ENCODE measurements around the gene NAA10.

The NAA10 gene

DNA sequence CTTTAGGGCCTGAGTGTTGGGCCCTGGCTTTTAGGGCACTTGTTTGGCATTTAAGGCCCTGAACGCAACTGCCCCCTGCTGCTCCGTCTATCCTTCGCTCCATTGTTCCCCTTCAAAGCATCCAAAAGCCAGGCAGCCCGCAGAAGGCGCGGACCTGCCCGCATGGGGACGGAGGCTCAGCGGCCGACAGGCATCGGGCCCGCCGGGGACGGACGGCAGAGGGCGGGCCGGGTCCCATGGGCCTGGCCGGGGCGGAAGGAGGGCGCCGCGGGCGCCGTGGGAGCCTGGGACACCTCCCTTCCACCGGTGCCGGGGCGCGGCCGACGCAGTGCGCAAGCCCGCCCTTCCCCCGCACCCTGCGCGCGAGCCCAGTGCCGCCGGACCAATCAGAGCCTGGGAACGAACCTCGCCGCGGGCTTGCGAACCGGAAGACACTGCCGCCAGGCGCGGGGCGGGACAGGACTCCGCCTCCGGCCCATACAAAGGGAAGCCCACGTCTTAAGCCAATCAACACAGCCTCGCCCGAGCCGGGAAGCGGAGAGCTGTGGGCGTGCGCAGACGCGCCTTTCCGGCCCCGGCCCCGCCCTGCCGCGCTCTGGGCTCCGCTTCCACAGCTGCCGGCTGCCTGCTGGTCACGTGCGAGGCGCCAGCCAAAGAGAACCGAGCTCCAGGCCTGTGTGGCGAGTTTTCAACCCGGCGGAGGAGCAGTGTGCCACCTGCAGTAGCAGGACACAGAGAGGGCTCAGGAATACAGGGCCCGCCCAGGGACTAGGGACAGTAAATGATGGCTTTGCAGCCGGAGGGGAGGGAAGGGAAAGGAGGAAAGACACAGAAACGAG lies 6.7 kb downstream of the NAA10 start:
- DNase-seq (ENCODE audit: low spot score), result peak; percentile 97

DNA sequence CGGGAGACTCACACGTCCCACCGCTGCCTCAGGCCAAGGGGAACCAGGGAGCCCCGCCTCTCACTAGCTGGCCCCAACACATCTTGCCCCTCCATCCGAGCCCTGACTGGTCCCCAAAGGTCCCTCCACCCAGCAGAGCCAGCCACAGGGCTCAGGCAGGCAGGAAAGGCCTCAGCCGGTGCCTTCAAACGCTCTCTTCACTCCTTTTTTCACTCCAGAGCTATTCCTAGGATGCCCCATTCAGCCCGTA lies 7.2 kb downstream of the NAA10 start:
- no peak for DNase-seq (ENCODE audit: low spot score)

DNA sequence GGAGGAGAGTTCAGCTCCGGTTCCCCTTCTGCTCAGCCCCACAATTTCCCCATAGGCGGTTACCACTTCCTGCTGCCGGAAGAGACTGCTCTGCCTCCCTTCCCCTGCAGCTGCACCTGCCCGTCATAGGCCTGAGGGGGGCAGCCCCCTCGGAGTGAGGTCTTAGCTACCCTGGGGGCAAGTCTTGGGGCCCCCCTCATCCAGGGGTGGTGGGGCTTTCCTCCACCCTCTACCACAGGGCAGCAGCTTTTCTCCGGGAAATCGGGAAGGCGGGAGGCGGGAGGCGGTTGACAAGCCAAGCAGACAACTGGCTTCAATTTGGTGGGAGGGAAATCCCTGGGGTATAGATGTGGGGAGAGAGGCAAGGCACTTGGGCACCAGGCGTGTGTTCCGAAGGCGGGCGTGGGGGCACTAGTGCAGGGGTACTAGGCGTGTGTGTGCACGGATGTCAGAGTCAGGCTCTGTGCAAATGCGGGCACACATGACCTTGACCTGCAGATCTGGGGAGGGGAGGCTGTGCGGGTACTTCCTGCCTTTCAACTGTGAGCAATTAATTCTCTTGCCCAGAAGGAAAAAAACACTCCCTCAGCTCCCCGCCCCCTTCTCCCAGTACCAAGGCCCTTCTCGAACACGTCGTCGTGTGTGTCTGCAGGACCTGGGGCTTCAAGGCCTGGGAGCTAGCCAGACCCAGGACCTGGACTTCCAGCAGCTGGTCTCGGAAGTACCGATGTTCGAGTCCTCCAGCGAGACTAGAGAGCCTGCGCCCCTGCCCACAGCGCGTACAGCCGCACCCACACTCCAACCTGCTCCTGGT lies 7.8 kb downstream of the NAA10 start:
- no peak for DNase-seq (ENCODE audit: low spot score)

DNA sequence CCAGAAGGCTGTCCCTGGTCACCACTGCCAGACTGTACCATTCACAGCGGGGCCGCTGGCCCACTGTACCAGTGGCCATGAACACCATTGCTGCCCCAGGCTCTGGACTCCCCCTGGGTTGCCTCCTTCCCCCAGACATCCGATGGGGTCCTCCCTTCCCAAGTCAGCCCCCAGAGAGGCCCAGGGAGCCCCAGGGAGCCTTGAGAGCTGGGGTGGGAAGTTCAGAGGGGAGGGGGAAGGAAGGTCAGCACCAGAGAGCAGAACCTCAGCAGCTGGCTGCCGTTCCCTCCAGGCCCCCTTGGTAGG lies 8.3 kb downstream of the NAA10 start:
- DNase-seq (ENCODE audit: low spot score), result no peak

DNA sequence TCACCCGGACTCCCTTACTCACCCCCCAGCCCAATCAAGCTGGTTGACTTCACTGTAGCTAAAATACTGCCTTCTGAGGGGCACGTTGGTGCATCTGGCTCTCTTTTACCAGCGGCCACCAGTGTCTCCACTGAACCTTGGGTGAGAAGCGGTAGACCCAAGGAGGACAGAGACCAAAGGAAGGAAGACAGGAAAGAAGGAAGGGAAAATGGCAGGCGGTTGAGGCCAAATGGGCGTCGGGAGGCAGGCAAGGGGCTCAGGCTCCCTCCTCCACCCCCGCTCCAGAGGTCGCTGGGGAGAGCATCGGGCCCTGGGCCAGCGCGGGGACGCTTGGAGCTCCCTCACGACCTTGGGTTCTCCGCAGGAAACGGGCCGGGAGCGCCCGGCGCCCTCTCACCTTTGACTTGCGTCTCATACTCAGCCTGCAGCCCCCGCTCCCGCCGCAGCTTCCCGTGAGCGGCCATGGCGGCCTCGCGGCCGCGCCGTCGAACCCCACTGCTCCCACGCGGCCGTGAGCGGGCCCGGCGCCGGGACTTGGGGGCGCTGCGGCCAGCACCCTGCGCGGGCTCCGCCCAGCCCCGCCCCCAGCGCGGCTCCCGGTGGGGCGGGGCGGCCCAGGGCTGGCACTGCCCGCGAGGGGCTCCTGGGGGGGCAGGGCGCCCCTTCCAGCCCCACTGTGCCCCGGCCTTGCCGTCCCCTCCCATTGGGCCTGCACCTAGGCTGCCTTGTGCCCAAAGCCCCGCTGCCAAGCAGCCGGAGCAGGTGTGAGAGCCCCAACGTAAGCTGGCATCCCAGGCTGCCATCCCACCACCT lies 8.9 kb downstream of the NAA10 start, which contains the start of gene ARHGAP4:
Gene ARHGAP4 (minus strand): TSS at position 526 of the 813 bp plus-strand sequence. CDS start 62 bp downstream, at position 464.
- DNase-seq (ENCODE audit: low spot score), result no peak

DNA sequence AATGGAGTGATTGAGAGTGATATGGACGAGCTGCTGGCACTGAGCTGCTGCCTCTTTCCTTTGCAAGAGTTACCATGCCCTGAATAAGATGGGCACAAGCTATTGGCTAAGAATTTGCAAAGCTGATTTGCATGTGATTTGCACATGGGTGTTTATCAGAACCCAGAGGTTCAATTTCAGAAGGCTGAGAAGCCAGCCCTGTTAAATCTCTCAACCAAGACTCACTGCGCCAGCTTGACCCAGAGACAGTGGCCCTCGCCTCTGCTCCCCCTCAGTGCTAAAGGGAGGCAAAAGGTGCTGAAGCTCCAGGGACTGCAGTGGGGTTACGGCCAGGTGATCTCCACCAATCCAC lies 9.5 kb downstream of the NAA10 start:
- no peak for DNase-seq (ENCODE audit: low spot score)

DNA sequence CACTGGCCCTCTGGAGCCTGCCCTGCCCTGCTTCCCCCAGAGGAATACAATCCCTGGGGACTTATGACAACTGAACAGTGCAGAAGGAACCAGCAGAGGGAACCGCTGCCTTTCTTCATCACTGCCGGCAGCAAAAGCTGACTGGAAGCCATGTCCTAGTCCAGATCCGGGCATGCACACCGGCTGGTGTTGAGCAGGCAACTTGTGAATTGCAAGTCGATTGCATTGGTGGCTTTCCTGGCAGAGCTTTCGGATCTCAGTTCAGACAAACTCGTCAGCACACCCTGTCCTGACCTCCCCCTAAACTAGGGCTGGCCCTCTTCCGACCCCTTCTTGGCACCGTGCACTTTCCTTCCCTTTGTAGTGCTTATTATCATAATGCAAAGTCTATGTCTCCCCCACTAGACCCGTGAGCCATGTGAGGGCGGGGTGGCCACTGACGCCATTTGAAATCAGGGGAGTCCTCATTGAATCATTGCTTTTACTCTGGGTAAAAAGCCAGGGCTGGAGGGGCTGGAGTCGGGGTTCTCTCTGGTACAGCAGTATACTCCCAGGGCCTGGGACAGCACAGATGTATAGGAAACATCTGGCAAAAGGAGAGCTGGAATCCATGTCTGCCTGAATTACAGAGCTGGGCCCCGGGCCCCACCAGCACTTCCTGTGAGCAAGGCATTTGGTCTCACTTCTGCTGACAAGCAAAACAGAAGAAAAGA lies 10.5 kb downstream of the NAA10 start:
- DNase-seq (ENCODE audit: low spot score), result peak; percentile 52

DNA sequence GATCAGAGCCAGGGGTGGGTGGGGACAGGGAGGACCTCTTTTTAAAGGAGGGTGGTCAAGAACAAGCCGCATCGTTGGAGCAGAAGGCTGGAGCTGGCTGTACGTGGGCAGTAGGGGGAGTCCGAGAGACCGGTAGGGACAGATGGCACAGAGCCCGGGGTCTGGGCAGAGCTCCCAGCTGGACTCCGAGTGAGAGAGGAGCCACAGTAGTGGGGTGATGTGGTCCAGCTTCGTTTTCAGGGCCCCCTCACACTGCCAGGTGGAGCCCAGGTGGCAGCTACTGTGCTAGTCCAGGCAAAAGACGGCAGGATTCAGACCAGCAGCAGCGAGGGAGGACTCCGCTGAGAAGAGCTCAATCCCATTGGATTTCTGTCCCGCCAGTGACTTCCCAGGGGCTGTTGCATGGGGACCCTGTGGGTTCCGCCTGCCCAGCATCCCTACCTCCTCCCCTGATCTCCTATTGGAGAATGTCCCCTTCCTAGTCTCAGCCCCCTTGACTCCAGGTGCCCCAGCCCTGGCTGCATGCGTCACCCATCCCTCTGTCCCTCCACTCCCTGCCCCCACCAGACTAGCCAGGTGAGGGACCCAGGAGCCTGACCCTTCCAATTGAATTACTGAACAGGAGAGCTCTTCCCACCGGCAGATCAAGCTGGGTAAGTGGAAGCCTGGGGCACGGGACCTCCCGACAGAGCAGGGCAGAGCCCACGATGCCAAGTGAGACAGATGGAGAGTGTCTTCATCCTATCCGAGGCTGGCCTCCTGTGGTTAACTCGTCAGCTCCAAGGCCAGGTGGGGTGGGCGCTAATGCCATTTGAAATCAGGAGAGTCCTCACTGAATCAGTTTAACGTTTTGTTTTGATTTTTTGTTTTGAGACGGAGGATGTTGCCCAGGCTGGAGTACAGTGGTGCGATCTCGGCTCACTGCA lies 11.6 kb downstream of the NAA10 start:
- DNase-seq (ENCODE audit: low spot score), result no peak

DNA sequence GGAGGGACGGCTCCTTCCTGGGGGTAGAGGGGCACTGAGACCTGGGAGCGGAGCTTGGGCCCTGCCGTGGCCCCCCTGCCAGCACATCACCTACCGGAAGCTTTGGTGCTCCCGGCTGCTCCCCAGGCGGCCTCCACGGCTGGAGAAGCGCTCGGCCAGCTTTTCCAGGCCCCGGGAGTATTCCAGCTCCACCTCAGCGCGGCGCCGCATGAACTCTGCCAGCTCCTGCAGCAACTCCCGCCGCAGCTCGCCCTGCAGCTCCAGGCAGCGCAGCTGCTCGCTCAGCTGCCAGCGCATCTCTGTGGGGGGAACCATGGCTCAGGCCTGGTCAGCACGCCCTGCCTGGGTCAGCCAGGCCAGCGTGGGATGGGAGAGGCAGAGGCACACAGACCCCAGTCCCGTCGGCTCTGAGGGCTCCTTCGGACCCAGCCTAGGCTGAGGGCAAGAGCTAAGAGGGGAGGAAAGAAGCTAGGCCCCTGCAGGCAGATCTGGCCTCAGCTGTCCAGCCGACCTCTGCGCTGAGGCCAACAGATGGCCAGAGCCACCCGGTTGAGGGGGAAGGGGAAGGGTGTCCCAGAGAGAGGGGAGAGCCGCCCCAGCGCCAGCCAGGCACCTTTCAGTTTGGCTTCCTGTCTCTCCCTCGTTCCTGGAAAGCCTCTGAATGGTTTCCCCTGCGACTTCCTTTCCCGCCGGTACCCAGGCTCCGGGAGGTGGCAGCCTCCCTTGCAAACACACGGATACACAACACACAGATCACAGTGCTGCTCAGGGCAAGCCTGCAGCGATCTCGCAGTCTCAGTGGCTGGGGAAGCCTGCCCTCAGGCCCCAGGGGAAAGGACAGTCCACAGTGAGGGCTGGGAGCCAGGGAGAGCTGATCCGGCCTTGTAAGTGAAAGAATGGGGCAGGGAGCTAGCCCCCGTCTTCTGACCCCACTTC lies 13.1 kb downstream of the NAA10 start:
- DNase-seq (ENCODE audit: low spot score), result no peak

DNA sequence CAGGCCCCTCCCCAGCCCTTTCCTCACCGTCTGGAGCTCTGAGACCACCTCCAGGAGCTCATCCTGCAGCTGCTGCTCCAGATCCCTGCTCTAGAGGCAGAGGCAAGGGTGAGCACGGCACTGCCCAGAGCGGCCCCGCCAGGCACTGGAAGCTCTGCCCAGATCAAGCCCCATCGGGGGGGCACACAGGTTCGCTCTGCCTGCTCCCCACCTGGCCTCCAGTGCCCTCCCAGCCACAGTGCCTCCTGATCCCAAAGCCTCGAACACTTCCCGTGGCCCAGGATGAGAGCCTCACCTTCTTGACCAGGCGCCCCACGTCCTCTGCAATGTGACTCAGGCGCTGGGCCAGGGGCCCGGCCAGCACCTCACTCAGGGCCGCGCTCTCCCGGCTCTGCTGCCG lies 13.8 kb downstream of the NAA10 start:
- no peak for DNase-seq (ENCODE audit: low spot score)

DNA sequence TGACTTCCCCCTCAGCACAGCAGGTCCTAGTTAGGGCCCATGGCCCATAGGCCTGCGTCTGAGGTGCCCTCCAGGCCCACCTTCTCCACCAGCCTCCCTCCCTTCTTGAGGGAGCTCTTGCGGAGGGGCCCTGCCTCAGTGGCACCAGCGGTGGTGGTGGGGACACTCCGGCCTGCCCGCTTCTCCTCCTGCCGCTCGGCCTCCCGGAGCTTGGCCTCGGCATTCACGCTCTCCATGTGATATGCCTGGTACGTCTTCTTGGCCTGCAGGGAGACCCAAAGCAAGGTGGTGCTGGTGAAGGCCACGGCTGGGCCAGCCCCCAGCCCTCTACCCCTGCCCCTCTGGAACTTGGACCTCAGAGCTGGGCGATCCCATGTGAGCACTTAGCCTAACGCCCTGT lies 14.3 kb downstream of the NAA10 start:
- no peak for DNase-seq (ENCODE audit: low spot score)

DNA sequence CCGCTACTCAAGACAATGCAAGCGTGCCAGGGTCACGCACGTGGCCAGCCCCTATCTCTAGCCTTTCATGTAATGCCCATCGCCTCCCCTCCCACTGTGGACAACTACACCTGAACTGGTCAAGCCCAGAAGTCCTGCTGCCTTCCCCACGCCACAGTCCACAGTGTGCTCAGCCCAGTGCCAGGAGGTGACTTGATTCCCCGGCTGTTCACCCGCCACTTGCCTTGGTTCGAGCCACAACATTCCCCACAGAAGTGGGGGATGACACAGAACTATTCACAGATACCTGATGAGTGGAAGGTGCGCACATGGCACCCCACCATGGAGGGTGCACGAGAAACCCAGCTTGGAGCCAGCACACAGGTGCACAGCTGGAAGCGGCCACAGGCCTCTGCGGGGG lies 15.6 kb downstream of the NAA10 start:
- DNase-seq (ENCODE audit: low spot score), result no peak

DNA sequence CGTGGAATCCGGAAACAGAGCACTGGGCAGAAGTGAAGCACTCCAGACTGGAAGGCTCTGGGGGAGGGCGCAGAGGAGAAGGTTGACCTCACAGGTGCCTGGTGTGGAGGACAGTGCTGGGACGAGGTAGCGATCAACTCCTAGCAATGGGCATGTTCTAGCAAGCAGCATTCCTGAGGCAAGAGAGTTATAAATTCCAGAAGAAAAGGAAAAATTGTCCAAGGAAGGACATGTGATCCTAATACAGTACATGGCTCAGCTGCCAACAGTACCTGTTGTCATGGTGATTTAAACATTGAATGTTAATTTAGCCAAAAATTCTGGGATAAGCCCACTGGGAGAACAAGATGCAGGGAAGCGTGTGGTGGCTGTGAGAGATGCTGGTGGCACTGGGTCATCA lies 17.0 kb downstream of the NAA10 start:
- DNase-seq (ENCODE audit: low spot score), result no peak

DNA sequence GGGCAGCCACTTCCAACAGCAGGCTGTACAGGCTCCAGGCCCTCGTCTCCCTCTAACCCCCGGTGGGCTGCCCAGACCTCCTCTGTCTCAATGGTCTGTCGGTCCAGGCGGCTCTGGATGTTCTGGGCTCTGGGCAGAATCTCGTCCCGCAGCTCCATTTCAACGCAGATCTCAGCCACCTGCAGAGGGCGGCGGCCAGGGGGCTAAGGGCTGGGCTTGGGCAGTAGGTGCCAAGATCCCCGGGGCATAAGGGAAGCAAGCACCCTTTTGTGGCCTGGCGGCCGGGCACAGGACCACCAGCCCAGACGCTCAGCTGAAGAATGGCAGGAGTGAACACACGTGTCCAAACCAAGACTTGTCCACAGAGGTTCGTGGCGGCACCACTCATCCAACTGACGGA lies 21.1 kb downstream of the NAA10 start:
- DNase-seq (ENCODE audit: low spot score), result no peak

DNA sequence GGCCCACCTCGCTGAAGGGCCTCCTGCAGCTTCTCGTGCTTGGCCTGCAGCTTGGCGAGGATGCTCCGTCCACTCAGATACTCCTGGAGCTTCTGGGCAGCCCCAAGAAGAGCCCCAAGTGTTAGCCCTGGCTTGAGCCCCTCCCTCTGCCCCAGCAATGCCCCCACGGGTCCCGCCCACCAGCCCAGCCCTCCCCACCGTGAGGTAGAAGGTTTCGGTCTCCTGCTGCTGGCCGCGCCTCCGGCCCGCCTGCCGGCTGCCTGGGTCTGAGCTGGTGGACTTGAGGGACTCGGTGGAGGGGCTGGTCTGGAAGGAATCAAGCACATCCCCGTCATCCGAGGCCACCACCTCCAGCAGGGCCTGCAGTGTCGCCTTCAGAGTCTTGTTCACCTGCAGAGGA lies 21.6 kb downstream of the NAA10 start:
- DNase-seq (ENCODE audit: low spot score), result no peak

DNA sequence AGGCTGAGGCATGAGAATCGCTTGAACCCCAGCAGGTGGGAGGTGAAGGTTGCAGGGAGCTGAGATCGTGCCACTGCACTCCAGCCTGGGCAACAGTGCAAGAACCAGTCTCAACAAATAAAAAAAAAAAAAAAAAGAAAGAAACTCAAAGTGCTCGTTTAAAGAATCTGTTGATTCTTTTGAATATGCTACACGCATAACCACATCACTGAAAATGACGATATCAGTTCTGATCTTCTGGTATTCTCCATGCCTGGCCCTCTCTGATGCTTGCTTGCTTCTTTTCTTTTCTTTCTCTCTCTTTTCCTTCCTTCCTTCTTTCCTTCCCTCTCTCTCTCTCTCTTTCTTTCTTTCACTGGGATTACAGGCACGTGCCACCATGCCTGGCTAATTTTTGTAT lies 23.0 kb downstream of the NAA10 start:
- DNase-seq (ENCODE audit: low spot score), result no peak

DNA sequence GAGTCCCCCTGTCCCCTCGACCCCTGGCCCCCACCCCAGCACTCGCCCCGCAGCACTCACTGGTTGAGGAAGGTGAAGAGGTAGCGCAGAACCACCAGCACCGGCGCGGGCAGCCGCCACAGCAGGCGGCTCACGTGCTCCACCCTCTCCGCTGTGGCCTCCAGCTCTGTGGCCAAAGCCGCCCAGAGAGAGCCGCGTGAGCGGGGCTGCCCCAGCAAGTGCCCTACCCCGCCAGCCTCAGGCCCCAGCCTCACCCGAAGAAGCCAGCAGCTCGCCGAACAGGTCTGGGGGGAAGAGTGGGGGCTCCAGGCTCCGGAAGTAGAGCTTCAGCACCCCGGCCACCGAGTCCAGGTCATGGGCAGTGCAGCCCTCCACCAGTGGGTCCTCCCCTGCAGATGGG lies 24.4 kb downstream of the NAA10 start:
- no peak for DNase-seq (ENCODE audit: low spot score)

DNA sequence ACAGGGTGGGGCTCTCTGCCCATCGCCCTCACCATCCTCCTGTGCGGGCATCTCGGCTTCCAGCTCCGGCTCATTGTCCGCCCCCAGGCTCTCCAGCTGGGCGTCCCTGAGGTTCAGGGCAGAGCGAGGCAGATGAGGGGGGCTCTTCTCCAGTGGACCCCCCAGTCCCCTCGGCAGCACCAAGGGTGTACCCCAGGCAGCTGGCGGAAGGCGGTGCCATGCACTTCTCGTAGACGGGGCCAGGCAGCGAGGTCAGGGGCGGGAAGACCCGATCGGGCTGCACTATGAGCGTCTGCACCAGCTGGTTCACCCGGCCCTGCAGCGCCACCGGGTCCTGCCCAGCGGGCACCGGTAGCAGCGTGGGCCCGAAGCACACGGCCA lies 24.9 kb downstream of the NAA10 start:
- DNase-seq (ENCODE audit: low spot score), result no peak

DNA sequence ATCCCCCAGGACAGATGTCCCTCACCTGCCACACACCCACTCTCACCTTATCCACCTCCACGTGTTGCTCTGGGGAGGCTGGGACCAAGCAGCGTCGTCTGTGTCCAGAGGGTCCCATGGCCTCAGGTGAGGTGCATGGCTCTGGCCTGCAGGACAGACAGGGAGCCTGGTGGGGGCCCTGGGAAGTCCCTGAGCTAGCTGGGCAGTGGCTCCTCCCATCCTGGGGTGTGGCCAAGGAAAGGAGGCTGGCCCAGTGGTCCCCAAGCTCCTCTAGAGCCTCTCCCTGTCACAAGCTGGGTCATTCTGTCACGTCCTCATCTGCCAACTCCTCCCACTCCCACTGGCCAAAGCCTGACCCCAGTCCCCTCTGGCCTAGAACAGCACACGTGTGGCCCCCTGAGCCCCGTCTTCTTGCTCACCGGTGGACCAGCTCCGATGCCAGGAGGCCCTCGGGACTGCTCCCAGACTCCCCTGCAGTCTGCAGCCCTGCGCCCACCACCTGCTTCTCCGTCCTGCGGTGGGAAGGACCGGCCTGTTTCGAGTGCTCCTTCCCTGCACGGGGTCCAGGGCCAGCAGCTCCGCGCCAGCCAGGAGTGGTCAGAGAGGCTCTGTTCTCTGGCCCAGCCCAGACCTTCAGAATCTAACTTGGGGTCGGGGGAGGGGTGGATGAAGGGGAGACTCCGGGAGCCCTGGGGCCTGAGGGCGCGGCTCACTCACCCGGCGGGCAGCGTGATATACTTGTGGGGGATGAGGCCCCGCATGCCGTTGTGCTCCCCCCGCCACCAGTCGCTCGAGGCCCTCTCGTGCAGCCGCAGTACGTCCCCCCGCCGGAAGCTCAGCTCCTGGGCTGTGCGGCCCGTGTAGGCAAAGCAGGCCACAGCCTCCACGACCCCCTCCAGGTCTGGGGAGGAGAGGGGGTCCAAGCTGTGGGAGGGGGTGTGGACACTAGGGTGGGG lies 25.5 kb downstream of the NAA10 start:
- no peak for DNase-seq (ENCODE audit: low spot score)

Data from COLO829 (cell line).